Astrocyte (in vitro differentiated cells and primary cell): ENCODE measurements around the gene ZNF823.

Source experiments
- EZH2 ChIP-seq: IDR thresholded peaks from 2 replicates; pipeline ENCODE4 v1.6.1; 2012; ENCODE audit warnings: mild to moderate bottlenecking, low read length, inconsistent platforms; ENCODE audit not compliant: insufficient read depth
- TF ChIP-seq, protein P1 (sequence below): IDR thresholded peaks from 2 replicates; pipeline ENCODE4 v1.5.1; 2011; ENCODE audit warnings: low read depth, mild to moderate bottlenecking, inconsistent platforms, low read length, moderate library complexity; ENCODE audit not compliant: insufficient read depth

DNA sequence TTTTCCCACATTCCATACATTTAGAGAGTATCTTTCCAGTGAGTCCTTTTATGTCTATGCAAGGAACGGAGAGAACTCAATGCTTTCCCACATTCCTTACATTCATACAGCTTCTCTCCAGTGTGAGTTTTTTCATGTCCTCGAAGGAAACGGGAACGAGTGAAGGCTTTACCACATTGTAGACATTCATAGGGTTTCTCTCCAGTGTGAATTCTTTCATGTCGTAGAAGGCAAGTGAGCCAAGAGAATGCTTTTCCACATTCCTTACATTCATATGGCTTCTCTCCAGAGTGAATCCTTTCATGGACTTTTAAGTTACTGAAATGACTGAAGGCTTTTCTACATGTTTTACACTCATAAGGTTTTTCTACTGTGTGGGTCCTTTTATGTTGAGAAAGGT, 17.1 kb downstream of the ZNF823 start:
- TF ChIP-seq, protein P1, sequence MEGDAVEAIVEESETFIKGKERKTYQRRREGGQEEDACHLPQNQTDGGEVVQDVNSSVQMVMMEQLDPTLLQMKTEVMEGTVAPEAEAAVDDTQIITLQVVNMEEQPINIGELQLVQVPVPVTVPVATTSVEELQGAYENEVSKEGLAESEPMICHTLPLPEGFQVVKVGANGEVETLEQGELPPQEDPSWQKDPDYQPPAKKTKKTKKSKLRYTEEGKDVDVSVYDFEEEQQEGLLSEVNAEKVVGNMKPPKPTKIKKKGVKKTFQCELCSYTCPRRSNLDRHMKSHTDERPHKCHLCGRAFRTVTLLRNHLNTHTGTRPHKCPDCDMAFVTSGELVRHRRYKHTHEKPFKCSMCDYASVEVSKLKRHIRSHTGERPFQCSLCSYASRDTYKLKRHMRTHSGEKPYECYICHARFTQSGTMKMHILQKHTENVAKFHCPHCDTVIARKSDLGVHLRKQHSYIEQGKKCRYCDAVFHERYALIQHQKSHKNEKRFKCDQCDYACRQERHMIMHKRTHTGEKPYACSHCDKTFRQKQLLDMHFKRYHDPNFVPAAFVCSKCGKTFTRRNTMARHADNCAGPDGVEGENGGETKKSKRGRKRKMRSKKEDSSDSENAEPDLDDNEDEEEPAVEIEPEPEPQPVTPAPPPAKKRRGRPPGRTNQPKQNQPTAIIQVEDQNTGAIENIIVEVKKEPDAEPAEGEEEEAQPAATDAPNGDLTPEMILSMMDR: no peak
- TF ChIP-seq EZH2: no peak
